GM12878 (cell line): ENCODE measurements around the gene CALML5.

Experiments used
- BCL3 ChIP-seq: IDR thresholded peaks from 2 replicates; pipeline ENCODE4 v1.6.1; 2011; ENCODE audit warnings: borderline replicate concordance, low read depth, mild to moderate bottlenecking, moderate library complexity, low read length; ENCODE audit not compliant: insufficient read depth, poor library complexity, severe bottlenecking
- CBX5 ChIP-seq: sonication (generic); IDR thresholded peaks from 2 replicates; pipeline ENCODE4 v1.6.1; 2016; ENCODE audit warnings: low read depth, moderate library complexity, mild to moderate bottlenecking, inconsistent platforms
- EZH2 ChIP-seq: IDR thresholded peaks from 2 replicates; pipeline ENCODE4 v1.6.1; 2012; ENCODE audit warnings: low read depth, mild to moderate bottlenecking, control low read depth, inconsistent platforms, low read length, borderline replicate concordance; ENCODE audit not compliant: control insufficient read depth
- POLR2AphosphoS5 ChIP-seq: IDR thresholded peaks from 2 replicates; pipeline ENCODE4 v1.6.1; 2011; ENCODE audit warnings: mild to moderate bottlenecking, low read length, inconsistent platforms
- TCF7 ChIP-seq: IDR thresholded peaks from 2 replicates; pipeline ENCODE4 v1.6.1; 2014; ENCODE audit warnings: antibody characterized with exemption, borderline replicate concordance
- TF ChIP-seq, protein P1 (sequence below), 3 experiments: IDR thresholded peaks in 2 of 3; conservative IDR thresholded peaks in 1 of 3; 2 replicates each; pipeline ENCODE4 v1.5.1; 2011; ENCODE audit warnings: low read depth in 3 of 3, low read length in 3 of 3, mild to moderate bottlenecking in 3 of 3, control low read depth in 2 of 3, moderate library complexity in 2 of 3, inconsistent platforms in 1 of 3, mixed read lengths in 1 of 3; ENCODE audit not compliant: control insufficient read depth in 2 of 3, insufficient read depth in 1 of 3; ENCODE audit errors: extremely low read depth in 1 of 3

DNA sequence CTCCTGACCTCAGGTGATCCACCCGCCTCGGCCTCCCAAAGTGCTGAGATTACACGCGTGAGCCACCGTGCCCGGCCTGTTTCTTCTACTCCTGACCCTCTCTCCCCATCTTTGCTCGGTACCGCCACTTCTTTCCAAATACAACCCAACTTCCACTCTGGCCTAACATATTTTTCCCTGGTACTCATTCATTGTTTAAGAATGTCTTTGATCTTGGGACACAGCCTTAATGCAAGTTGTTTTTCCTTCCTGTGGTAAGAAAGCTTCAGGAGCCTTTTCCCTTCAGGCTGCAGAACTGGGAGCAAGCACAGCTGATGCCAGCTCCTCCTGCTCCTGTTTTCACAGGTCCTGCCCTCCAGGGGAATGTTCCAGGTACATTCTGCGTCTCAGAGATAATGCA is 39.1 kb upstream of the CALML5 start:
- no peak for TF ChIP-seq CBX5
- TF ChIP-seq TCF7: no peak
- no peak for TF ChIP-seq EZH2
- no peak for TF ChIP-seq BCL3
- TF ChIP-seq, protein P1, sequence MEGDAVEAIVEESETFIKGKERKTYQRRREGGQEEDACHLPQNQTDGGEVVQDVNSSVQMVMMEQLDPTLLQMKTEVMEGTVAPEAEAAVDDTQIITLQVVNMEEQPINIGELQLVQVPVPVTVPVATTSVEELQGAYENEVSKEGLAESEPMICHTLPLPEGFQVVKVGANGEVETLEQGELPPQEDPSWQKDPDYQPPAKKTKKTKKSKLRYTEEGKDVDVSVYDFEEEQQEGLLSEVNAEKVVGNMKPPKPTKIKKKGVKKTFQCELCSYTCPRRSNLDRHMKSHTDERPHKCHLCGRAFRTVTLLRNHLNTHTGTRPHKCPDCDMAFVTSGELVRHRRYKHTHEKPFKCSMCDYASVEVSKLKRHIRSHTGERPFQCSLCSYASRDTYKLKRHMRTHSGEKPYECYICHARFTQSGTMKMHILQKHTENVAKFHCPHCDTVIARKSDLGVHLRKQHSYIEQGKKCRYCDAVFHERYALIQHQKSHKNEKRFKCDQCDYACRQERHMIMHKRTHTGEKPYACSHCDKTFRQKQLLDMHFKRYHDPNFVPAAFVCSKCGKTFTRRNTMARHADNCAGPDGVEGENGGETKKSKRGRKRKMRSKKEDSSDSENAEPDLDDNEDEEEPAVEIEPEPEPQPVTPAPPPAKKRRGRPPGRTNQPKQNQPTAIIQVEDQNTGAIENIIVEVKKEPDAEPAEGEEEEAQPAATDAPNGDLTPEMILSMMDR (IDR thresholded peaks at IDR 0.05 in 2 of 3, conservative IDR thresholded peaks at IDR 0.05 in 1 of 3; ENCODE audit: control insufficient read depth in 2 of 3, extremely low read depth in 1 of 3, insufficient read depth in 1 of 3, low read depth in 3 of 3, low read length in 3 of 3): no peak
- no peak for TF ChIP-seq POLR2AphosphoS5
